WTC11 (cell line): ENCODE data around the gene MYOG. TPM values are rescaled to one million over a fixed set of nuclear protein-coding genes. Genes with fewer than 3 reads are reported as not detected.

Experiments
- ATAC-seq: fragments of 200-7000 bp; cut with Tn5 transposase; 2 replicates; pipeline ENCODE4 v1.10.0; 2021; ENCODE audit warnings: mild to moderate bottlenecking, moderate library complexity
- CTCF ChIA-PET: fragments of 300-600 bp; sonication (Branson Sonifier 250); formaldehyde crosslinking; loops from one replicate; lab custom pipeline; 2021; ENCODE audit warnings: antibody characterized with exemption; lab: Charles Lee
- POLR2A ChIA-PET: fragments of 350-600 bp; sonication (Branson Sonifier 250); formaldehyde crosslinking; loops from one replicate; lab custom pipeline; 2021; ENCODE audit warnings: antibody characterized with exemption; lab: Charles Lee
- DNase-seq: peaks from one replicate; pipeline ENCODE4 v3.0.0; 2021; ENCODE audit warnings: low spot score
- H3K27ac Mint-ChIP-seq: 2 replicates; pipeline ENCODE4 v1.8.0; 2021; ENCODE audit warnings: mixed read lengths
- H3K27me3 Mint-ChIP-seq: 2 replicates; pipeline ENCODE4 v1.8.0; 2021; ENCODE audit warnings: low read depth, mild to moderate bottlenecking, moderate library complexity, mixed read lengths
- H3K36me3 Mint-ChIP-seq: 2 replicates; pipeline ENCODE4 v1.8.0; 2021; ENCODE audit warnings: mixed read lengths
- H3K4me1 Mint-ChIP-seq: 2 replicates; pipeline ENCODE4 v1.8.0; 2022; ENCODE audit warnings: mixed read lengths
- H3K4me3 Mint-ChIP-seq: 2 replicates; pipeline ENCODE4 v1.8.0; 2021; ENCODE audit warnings: mild to moderate bottlenecking, moderate library complexity, mixed read lengths
- H3K9me3 Mint-ChIP-seq: 2 replicates; pipeline ENCODE4 v1.8.0; 2021; ENCODE audit warnings: mixed read lengths
- AR ChIP-seq: fragments of 250-450 bp; sonication (Bioruptor Pico); IDR thresholded peaks from 2 replicates; pipeline ENCODE4 v1.9.0; 2021; ENCODE audit warnings: mild to moderate bottlenecking
- ATF1 ChIP-seq: sonication (generic); formaldehyde crosslinking; IDR thresholded peaks from 2 replicates; pipeline ENCODE4 v1.8.1; 2023; ENCODE audit warnings: mild to moderate bottlenecking, moderate library complexity, missing genetic modification reagents
- CBFB ChIP-seq: sonication (generic); formaldehyde crosslinking; IDR thresholded peaks from 2 replicates; pipeline ENCODE4 v1.8.1; 2022; ENCODE audit warnings: mild to moderate bottlenecking, low read depth, missing genetic modification reagents
- CREM ChIP-seq: sonication (generic); formaldehyde crosslinking; IDR thresholded peaks from 2 replicates; pipeline ENCODE4 v1.8.1; 2022; ENCODE audit warnings: mild to moderate bottlenecking, missing genetic modification reagents, moderate library complexity
- ELF4 ChIP-seq: sonication (generic); formaldehyde crosslinking; IDR thresholded peaks from 2 replicates; pipeline ENCODE4 v1.8.1; 2022; ENCODE audit warnings: low read depth, mild to moderate bottlenecking, moderate library complexity, missing genetic modification reagents
- GABPB1 ChIP-seq: sonication (generic); formaldehyde crosslinking; IDR thresholded peaks from 2 replicates; pipeline ENCODE4 v1.8.1; 2023; ENCODE audit warnings: mild to moderate bottlenecking, missing genetic modification reagents
- IRF2 ChIP-seq: sonication (generic); formaldehyde crosslinking; IDR thresholded peaks from 2 replicates; pipeline ENCODE4 v1.8.0; 2022; ENCODE audit warnings: low read depth, missing genetic modification reagents, borderline replicate concordance
- NFATC4 ChIP-seq: fragments of 250-450 bp; sonication (Bioruptor Pico); IDR thresholded peaks from 2 replicates; pipeline ENCODE4 v1.9.0; 2021; ENCODE audit warnings: mild to moderate bottlenecking
- PREB ChIP-seq: sonication (generic); formaldehyde crosslinking; IDR thresholded peaks from 2 replicates; pipeline ENCODE4 v1.8.1; 2022; ENCODE audit warnings: mild to moderate bottlenecking, missing genetic modification reagents, moderate library complexity, borderline replicate concordance
- PRRX2 ChIP-seq: fragments of 250-450 bp; sonication (Bioruptor Pico); IDR thresholded peaks from 2 replicates; pipeline ENCODE4 v1.8.0; 2021; ENCODE audit warnings: mild to moderate bottlenecking
- SOX15 ChIP-seq: fragments of 250-450 bp; sonication (Bioruptor Pico); IDR thresholded peaks from 2 replicates; pipeline ENCODE4 v1.9.0; 2021; ENCODE audit warnings: mild to moderate bottlenecking
- TEAD1 ChIP-seq: sonication (generic); formaldehyde crosslinking; IDR thresholded peaks from 2 replicates; pipeline ENCODE4 v1.8.0; 2022; ENCODE audit warnings: mild to moderate bottlenecking, missing genetic modification reagents
- TP53 ChIP-seq: sonication (generic); formaldehyde crosslinking; IDR thresholded peaks from 2 replicates; pipeline ENCODE4 v1.8.1; 2023; ENCODE audit warnings: mild to moderate bottlenecking, missing genetic modification reagents
- USF2 ChIP-seq: sonication (generic); formaldehyde crosslinking; IDR thresholded peaks from 2 replicates; pipeline ENCODE4 v1.8.1; 2023; ENCODE audit warnings: mild to moderate bottlenecking, missing genetic modification reagents, moderate library complexity
- ZBTB21 ChIP-seq: sonication (generic); formaldehyde crosslinking; IDR thresholded peaks from 2 replicates; pipeline ENCODE4 v1.8.1; 2023; ENCODE audit warnings: mild to moderate bottlenecking, missing genetic modification reagents, borderline replicate concordance
- ZNF121 ChIP-seq: sonication (generic); formaldehyde crosslinking; IDR thresholded peaks from 2 replicates; pipeline ENCODE4 v1.8.0; 2023; ENCODE audit warnings: missing genetic modification reagents
- ZNF219 ChIP-seq: sonication (generic); formaldehyde crosslinking; IDR thresholded peaks from 2 replicates; pipeline ENCODE4 v1.8.0; 2023; ENCODE audit warnings: missing genetic modification reagents, mild to moderate bottlenecking, borderline replicate concordance
- ZNF317 ChIP-seq: sonication (generic); formaldehyde crosslinking; IDR thresholded peaks from 2 replicates; pipeline ENCODE4 v1.8.1; 2023; ENCODE audit warnings: low read depth, mild to moderate bottlenecking, moderate library complexity, missing genetic modification reagents, borderline replicate concordance
- ZNF423 ChIP-seq: fragments of 250-450 bp; sonication (Bioruptor Pico); IDR thresholded peaks from 2 replicates; pipeline ENCODE4 v2.1.2; 2022; ENCODE audit warnings: mild to moderate bottlenecking, moderate library complexity
- total RNA-seq: library from RNA; stranded (reverse); gene quantifications from 3 replicates; pipeline ENCODE4 v1.2.3, GENCODE V29; 2021
- TF ChIP-seq, protein P1 (sequence below): fragments of 250-450 bp; sonication (Bioruptor Pico); IDR thresholded peaks from 2 replicates; pipeline ENCODE4 v1.9.0; 2021; ENCODE audit warnings: mild to moderate bottlenecking, borderline replicate concordance
- TF ChIP-seq, protein P2 (sequence below): fragments of 250-450 bp; sonication (Bioruptor Pico); IDR thresholded peaks from 2 replicates; pipeline ENCODE4 v2.1.2; 2022; ENCODE audit warnings: mild to moderate bottlenecking, moderate library complexity

MYOG gene
- total RNA-seq, 1 experiment from 2014 or later, result not detected

DNA sequence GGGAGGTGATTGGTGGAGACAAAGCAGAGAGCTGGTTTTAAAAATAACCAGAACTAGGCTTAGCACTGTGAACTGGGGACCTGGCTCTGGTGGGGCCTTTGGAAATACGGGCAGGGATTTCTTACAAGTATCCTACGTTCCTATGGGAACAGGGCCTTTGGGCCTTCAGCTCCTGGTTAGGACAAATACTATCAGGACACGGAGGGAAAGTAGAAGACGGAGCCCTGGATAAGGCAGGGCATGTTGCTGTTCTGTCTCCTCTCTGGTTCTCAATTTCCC lies 5.3 kb upstream of the MYOG start:
- POLR2A ChIA-PET, result no interaction called here
- Mint-ChIP-seq H3K27me3 (peaks cover 4% of the 10 kb centered on the region; the same call in 1 of the 2 replicates), H3K27ac (no peak overlapping the region), H3K36me3 (peaks cover 19% of the 10 kb centered on the region), H3K4me1 (peaks cover 13% of the 10 kb centered on the region), H3K9me3 (peaks cover 26% of the 10 kb centered on the region), H3K4me3 (no peak overlapping the region)
- ATAC-seq (no peak), DNase-seq (no peak)
- CTCF ChIA-PET, result interaction anchor here (0.7 to 2.6 kb wide), 3 partner anchors 51 to 198 kb away, joined by 4 to 9 read pairs (median 7); no protein-coding TSS in a partner anchor
- TF ChIP-seq ATF1 (no peak), IRF2 (CRISPR knock-in tag) (no peak), ZNF423 (CRISPR knock-in tag) (no peak), AR (no peak), CREM (CRISPR knock-in tag) (no peak), PREB (CRISPR knock-in tag) (no peak), ZNF219 (no peak), ZNF317 (CRISPR knock-in tag) (no peak), SOX15 (CRISPR knock-in tag) (no peak), GABPB1 (no peak)
- TF ChIP-seq, protein P1, sequence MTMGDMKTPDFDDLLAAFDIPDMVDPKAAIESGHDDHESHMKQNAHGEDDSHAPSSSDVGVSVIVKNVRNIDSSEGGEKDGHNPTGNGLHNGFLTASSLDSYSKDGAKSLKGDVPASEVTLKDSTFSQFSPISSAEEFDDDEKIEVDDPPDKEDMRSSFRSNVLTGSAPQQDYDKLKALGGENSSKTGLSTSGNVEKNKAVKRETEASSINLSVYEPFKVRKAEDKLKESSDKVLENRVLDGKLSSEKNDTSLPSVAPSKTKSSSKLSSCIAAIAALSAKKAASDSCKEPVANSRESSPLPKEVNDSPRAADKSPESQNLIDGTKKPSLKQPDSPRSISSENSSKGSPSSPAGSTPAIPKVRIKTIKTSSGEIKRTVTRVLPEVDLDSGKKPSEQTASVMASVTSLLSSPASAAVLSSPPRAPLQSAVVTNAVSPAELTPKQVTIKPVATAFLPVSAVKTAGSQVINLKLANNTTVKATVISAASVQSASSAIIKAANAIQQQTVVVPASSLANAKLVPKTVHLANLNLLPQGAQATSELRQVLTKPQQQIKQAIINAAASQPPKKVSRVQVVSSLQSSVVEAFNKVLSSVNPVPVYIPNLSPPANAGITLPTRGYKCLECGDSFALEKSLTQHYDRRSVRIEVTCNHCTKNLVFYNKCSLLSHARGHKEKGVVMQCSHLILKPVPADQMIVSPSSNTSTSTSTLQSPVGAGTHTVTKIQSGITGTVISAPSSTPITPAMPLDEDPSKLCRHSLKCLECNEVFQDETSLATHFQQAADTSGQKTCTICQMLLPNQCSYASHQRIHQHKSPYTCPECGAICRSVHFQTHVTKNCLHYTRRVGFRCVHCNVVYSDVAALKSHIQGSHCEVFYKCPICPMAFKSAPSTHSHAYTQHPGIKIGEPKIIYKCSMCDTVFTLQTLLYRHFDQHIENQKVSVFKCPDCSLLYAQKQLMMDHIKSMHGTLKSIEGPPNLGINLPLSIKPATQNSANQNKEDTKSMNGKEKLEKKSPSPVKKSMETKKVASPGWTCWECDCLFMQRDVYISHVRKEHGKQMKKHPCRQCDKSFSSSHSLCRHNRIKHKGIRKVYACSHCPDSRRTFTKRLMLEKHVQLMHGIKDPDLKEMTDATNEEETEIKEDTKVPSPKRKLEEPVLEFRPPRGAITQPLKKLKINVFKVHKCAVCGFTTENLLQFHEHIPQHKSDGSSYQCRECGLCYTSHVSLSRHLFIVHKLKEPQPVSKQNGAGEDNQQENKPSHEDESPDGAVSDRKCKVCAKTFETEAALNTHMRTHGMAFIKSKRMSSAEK, result no peak
- TF ChIP-seq, protein P2, sequence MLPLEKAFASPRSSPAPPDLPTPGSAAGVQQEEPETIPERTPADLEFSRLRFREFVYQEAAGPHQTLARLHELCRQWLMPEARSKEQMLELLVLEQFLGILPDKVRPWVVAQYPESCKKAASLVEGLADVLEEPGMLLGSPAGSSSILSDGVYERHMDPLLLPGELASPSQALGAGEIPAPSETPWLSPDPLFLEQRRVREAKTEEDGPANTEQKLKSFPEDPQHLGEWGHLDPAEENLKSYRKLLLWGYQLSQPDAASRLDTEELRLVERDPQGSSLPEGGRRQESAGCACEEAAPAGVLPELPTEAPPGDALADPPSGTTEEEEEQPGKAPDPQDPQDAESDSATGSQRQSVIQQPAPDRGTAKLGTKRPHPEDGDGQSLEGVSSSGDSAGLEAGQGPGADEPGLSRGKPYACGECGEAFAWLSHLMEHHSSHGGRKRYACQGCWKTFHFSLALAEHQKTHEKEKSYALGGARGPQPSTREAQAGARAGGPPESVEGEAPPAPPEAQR (CRISPR knock-in tag), result no peak

- Mint-ChIP-seq H3K4me3 (no peak overlapping the region), H3K9me3 (peaks cover 21% of the 10 kb centered on the region), H3K4me1 (peaks cover 14% of the 10 kb centered on the region), H3K27me3 (peaks cover 2% of the 10 kb centered on the region; the same call in 1 of the 2 replicates), H3K36me3 (peaks cover 14% of the 10 kb centered on the region), H3K27ac (no peak overlapping the region; the same call in 1 of the 2 replicates)
- CTCF ChIA-PET, result interaction anchor here (0.7 to 2.6 kb wide), 3 partner anchors 50 to 199 kb away, joined by 4 to 9 read pairs (median 7); no protein-coding TSS in a partner anchor
- ATAC-seq (no peak), DNase-seq (no peak)
- POLR2A ChIA-PET, result no interaction called here
- TF ChIP-seq PRRX2 (CRISPR knock-in tag), result no peak
- no peak for TF ChIP-seq ZBTB21 (CRISPR knock-in tag)
- TF ChIP-seq ELF4 (CRISPR knock-in tag), result no peak
- TF ChIP-seq USF2, result no peak
- TF ChIP-seq TP53 (CRISPR knock-in tag), result no peak
- TF ChIP-seq AR, result no peak
- TF ChIP-seq TEAD1, result no peak
- no peak for TF ChIP-seq ZNF121 (CRISPR knock-in tag)
- no peak for TF ChIP-seq CBFB (CRISPR knock-in tag)
- no peak for TF ChIP-seq NFATC4 (CRISPR knock-in tag)
Measured at GRCh38 chr1:203090421-203091198, 4.8 kb upstream of the MYOG start.
